ENCODE data around the gene P4HA2.

Gene P4HA2

DNA sequence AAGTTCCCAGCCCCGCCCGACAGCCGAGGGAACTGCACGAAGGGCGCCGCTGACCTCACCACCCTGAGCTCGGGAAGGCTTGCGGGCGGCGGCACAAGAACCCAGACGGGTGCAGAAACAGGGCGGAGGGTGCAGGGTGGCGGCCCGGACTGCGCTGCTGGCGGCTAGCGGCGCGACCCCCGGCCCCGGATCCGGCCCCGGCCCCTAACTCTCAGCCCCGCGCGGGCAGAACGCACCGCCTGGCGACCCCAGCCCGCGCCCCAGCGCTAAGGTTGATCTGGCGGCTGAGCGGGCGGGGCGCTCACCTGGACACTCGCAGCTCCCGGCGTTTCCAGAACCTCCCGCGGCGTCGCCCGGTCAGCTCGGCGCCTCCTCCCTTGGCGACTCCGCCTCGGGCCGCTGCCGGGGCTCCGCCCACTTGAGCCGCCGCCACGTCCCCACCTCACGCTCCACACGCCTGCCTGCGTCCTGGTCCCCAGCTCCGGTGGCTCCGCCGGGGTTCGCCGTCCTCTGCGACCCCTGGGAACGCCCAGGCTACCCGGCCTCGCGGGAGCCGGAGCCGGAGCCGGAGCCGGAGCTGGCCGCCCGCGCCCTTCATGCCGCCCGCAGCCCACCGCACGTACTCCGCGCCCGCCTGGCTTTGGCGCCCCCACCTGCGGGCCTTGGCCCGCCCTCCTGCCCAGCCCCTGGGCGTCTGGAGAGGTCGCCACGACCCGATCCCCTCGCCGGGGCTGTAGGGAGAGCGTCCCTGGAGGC is at the start of gene P4HA2:
Gene P4HA2 (minus strand): TSS at position 369 of the 756 bp plus-strand sequence. CDS start 9,227 bp downstream, outside the sequence.
- no peak for FAIRE-seq

DNA sequence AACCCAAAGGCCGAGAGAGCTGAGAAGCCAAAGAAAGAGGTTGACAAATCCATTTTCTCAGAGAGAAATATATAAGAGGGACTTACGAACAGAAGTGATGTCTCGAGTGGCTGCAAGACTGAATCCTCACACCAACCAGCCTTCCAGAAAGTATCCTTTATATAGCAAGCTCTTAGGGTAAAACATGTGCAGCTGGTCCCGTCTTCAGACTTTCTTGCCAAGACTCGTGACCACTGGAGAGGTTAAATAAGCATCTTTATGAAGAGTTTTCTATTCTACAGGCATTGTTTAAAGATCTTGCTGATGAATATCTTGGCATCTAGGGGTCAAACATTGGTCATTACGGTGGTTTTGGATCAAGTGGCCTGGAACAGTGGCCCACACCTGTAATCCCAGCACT is 49.6 kb upstream of the P4HA2 start:
- no peak for FAIRE-seq

DNA sequence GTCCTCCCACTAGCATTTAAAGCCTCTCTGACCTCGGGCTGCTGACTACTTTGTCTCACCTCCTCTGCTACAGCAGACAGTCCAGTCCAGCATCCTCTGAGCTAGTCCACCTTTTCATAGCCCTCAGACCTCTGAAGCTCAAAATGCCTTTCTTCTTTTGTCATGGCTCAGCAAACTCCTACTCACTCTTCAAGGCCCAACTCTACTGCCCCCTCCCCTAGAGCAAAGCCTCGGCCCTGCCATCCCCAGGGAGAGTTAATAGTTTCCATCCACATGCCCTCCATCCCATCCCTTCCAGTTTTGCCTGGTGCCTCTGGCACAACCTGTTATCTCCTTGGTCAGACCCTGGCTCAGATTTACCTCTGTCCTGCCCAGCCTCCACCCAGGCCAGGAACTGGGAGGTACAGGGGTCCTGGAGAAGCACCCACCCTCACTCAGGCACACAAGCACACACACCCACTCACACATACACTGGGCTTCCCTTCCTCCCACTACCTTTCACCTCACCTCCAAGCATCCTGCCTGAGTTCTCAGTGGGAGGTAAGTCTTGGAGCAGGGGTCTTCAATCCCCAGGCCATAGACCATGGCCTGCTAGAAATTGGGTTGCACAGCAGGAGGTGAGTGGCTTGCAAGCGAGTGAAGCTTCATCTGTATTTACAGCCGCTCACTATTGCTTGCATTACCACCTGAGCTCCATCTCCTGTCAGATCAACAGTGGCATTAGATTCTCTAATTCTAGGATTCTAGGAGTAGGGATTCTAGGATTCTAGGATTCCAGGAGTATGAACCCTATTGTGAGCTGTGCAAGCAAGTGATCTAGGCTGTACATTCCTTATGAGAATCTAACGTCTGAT is 47.9 kb upstream of the P4HA2 start:
- FAIRE-seq, result no peak

DNA sequence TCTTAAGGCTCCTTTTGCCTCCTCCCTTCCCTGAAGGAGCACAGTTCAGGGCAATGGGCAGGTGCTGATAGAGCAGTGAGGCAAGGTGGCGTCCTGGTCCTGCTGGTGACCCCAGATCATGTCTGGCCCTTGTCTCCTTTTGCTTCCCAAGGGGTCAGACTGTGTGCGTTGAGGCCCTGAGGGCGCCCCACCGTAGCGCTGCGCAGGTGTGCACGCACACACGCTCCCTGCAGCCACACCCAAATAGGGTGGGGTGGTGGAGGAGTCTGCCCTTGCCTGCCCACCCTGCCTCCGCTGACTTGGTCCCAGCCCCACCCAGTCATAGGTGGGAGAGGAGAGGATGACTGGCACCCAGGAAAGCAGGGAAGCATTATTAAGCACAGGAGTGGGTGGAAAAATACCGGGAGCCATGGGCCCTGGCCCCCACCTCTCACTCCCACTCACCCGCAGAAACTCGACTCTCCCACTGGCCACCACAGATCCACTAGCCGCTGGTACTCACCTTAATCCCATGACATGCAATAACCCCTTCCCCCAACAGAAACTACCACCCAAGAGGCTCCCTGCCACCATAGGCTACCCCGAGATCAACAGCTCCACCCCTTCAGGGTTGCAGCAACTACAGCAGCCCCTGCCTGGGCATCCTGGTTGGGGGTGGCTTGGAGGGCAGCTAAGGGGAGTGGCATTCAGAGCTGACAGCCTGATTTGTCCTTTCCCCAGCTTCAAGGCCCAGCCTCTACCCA is 46.6 kb upstream of the P4HA2 start:
- FAIRE-seq, result no peak

DNA sequence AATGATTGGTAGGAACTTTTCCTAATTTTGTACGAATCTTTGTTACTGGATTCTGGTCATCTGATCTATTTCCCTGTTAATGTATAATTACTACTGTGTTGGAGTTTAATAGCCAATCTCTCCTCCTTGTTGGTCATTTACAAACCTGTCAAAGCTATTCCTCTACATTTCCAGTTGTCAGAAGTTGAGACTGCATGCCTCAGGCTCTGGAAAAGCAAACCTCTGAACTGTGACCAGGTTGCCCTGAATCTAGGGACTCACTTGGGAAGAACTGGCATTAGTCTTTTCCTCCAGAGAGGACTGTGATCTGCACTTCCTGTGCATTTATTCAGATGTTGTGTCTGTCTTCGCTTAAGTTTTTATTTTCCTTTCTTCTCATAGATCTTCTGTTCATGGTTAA is 46.0 kb upstream of the P4HA2 start:
- no peak for FAIRE-seq

DNA sequence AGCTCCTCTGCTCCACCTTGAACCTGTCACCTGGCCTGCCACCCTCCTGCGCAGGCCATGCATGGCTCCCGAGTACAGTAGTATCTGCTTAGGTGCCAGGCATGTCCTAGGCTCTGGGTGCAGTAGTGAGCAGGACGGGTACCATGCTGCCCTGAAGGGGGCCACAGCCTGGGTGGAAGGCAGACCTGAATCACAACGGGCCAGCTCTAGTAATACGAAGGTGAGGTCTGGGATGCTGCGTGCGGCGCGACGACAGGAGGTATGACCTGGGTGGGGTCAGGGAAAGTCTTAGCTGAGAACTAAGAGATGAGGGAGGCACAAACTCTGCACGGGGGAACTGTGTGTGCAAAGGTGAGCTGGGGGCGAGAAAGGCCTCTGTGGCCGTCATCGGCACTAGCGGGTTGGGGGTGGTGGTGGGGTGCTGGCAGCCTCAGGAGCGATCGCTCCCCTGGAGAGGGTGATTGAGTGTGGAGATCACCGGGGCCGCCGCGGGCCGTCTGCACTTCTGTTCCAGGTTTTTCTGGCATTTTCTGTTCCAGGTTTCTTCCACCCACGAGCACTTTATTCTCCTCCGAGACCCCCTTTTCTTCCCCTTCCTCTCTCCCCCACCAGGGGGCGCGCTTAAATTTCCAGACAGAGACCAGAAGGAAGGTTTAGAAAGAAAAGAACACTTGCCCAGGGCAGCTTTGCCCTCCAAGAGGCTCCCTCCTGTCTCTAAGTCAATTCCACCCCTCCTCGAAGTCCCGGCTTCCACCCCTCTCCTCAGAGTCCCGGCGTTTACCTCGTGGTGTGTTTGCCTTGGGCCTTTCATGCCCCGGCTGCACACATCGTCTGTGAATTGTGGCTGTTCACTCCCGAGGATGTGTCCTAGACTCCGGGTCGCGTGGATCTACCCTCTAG is 44.9 kb upstream of the P4HA2 start:
- no peak for FAIRE-seq

DNA sequence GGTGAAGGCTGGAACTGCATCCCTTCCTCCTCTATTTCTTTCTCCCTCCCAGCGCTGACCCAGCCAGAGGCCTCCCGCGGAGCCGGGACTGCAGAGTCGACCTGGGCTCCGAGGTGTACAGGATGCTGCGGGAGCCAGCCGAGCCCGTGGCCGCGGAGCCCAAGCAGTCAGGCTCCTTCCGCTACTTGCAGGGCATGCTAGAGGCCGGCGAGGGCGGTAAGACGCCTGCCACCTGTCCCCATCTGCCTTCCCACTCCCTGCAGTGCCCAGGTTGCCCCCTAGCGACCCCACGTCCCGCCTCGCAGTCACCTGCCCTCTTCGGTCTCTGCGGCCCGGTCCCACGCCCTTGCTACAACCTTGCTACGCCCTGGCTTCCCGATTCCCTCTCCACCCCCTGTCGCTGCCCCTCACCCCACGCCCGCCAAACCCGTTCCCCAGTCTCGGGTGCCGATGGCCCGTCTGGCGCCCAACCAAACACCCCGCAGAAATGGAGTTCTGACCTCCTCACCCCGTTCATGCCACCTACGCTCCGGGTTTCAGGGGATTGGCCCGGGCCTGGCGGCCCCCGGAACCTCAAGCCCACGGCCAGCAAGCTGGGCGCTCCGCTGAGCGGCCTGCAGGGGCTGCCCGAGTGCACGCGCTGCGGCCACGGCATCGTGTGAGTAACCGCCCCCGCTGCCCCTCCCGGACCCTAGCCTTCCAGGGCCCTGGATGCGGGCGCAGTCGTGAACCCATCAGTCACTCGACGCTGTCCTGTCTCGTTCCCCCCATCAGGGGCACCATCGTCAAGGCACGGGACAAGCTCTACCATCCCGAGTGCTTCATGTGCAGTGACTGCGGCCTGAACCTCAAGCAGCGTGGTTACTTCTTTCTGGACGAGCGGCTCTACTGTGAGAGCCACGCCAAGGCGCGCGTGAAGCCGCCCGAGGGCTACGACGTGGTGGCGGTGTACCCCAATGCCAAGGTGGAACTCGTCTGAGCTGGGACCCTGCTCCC is 43.9 kb upstream of the P4HA2 start:
- no peak for FAIRE-seq

DNA sequence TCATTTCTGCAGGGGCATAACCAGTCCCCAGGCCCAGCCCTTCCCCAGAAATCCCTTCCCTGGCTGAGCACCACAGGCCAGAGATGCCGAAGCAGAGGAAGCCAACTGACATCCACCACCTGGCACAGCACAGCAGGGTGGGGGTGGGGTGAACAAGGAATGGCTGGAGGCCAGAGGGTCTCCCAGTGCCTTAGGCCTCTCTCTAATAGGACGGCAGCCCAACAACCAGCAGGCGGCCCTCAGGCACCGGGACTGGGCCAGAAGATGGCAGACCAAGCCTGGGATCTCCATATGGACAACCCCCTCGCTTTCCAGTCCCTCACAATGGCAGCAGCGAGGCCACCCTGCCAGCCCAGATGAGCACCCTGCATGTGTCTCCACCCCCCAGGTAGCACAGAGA is 43.1 kb upstream of the P4HA2 start:
- FAIRE-seq, result no peak

DNA sequence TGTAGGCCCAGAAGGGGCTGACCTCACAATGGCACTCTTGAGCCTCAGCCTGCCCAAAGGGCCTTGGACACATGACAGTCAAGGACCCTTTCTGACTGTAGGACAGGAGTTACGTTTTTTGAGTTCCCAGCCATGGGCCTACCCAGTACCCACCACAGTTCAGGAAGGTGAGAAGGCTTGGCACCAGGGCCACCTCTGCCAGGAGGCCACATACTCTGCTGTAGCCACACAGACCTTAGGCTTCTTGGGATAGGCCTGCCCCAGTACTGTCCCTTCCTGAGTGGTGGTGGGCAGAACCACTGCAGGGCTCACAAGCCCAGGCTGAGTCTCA is 42.6 kb upstream of the P4HA2 start:
- FAIRE-seq, result no peak

DNA sequence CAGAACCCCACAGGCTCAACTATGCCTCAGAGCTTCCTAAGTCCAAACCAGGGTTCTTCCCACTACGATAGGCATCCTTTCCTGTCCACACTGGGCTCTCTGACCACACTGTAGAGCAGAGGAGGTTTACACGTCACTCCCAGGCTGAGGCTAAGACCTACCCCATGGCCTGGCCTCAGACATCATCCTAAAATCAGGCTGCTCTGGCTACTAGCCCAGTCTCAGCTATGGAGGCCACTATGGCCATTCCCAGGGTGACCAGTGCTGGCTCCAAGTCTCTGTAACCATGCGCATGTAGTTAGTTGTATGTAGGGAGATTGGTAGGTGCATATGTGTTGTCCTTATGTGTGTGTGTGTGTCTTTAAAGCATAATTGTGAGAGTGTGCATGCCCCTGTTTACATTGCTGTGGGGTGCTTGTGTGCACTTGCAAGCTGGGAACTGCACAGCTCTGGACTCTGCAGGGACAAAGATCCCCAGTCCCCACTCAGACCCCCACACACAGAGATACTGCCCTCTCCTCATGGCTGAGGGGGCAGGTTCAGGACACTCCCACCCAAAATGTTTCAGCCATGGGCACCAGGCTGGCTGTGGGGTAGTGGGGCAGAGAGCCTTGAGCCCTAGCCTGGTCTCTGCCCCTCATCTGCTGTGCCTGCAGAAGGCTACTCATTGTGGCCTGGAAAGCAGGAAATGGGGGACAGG is 42.1 kb upstream of the P4HA2 start:
- no peak for FAIRE-seq

DNA sequence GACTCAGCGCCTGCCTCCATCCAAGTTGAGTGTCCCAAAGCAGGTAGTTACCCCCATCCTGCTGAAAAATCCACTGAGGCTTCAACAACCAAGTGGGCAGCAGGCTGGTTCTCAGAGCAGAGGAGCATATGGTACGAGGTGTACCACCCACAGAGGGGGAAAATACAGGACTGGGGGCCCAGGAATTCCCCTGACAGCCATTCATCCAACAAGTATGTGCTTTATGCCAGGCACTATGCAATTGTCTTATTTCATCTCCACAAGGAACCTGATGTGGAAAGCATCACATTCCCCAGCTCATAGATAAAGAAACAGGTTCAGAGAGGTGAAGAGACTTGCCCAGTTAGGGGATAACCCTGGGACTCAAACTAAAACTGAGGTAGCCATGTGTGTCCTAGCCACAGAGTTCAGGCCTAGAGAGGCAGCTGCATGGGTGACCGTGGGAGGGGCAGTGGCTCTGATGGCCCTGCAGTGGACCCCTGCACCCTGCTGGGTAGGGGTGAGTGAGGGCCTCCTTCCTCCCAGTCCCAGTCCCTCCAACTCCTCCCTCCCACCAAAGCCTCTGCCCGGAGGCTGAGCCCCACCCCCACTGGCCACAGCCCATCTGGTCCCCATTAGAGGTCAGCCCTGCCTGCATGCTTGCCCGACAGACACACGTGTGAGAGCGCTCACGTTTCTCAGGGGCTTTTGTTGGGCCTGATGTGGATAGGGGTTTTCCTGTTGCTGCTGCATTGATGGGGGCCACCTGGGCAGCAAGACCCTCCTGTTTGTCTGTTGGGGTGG is 41.3 kb upstream of the P4HA2 start:
- FAIRE-seq, result no peak

DNA sequence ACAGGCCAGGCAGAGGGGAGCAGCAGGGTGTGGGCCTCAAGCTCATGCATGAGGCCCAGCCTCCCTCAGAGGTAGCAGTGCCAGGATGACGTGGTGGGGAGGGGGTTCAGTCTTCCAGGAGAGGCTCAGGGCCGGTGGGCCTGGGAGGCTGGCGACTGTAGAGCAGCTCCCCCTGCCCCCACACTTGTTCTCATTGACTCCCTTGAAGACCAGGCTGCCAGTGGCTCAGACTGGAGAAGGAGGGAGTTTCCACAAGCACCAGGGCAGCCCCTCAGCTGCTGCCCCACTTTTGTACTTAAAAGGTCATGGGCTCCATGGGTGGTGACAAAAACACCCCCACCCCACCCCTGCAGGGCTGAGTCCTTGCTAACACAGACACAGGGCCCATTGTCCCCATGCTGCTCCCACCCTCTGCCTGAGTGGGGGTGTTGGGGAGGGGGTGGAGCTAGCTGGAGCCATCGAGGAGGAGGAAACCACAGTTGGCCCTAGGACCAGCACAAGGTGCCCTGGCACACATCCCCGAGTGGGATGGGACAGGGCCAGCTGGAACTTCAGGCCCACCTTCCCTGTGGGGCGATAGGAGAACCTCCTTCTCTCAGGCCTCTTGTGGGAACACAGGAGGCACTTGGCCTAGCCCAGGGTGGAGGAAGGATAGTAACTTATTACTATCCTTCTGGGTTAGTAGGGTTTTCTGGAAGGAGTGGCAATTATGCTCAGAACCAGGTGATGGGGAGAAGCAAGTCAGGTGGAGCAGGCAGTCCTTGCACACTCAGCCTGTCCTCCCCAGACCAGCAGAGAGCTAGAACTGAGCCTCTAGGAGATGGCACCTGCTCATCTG is 40.5 kb upstream of the P4HA2 start:
- no peak for FAIRE-seq

DNA sequence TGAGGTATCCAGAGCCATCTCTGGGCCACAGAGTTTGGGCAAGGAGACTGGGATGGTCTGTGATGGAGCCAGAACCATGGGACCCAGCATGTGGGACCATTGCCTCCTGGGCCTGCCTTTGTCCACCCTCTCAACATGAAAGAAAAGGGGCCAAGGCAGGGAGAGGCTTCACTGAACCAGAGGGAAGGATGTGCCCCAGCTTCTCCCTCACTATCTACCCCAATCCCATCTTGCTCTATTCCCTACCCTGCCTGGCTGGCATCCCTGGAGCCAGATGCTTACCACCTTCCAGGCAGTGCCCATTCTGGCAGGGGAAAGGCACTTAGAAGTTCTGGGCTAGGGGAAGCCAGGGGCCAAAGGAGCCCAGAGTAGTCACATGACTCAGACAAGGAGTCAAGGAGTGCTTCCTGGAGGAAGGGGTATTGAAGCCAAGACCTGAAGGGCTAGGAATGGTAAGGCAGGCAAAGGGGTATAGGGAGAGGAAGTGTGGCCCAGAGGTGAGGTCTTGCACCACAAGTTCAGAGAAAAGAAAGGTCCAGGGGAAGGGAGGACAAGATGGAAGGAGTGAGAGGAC is 39.6 kb upstream of the P4HA2 start:
- no peak for FAIRE-seq

DNA sequence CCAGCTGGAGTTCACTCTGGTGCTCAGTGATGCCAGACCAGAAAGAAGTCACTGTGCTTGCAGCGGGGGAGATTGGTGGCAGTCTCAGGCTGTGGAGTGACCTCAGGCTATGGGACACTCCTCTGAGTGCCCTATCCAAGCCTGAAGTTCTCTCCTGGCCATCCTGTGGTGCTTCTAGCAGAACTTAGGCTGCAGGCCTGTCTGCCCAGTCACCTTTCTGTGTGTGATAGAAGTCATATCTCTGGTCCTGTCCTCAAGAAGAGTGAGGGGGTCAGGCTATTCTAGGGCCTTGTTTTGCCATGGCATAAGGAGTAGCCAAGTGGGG is 39.1 kb upstream of the P4HA2 start:
- no peak for FAIRE-seq

DNA sequence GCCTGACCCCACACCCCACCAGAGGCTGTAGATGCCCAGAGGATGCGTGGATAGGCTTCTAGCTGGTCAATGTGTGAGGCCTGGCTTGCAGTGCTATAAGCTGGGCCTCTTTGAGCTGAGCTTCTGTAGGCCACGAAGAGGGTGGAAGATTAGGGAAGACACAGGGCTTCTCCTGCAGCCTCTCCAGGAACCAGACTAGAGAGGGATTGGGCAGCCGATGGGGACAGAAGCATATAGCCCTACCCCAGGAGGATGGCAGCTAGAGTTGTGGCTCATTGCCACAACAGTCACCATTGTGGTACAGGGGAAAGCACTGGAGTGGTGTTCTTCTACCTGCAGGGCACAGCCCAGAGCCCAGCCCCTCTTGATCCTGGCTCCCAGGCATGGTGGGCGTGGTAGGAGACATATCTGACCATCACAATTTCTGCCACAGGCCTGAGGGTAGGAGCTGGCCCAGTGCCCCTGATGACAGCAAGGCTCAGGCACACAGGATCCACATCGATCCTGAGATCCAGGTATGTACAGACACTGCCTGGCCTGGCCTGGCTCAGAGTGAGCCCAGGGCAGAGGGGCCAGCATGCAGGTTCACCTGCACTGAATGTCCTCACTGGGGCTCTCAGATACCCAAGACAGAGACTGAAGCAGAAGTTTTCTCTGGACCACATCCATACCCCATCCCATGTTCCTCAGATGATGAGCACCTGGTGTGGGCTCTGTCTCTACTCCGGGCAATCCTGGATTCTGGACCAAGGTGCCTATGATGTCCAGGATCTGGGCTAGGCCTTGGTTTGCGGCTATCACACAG is 38.6 kb upstream of the P4HA2 start:
- no peak for FAIRE-seq

DNA sequence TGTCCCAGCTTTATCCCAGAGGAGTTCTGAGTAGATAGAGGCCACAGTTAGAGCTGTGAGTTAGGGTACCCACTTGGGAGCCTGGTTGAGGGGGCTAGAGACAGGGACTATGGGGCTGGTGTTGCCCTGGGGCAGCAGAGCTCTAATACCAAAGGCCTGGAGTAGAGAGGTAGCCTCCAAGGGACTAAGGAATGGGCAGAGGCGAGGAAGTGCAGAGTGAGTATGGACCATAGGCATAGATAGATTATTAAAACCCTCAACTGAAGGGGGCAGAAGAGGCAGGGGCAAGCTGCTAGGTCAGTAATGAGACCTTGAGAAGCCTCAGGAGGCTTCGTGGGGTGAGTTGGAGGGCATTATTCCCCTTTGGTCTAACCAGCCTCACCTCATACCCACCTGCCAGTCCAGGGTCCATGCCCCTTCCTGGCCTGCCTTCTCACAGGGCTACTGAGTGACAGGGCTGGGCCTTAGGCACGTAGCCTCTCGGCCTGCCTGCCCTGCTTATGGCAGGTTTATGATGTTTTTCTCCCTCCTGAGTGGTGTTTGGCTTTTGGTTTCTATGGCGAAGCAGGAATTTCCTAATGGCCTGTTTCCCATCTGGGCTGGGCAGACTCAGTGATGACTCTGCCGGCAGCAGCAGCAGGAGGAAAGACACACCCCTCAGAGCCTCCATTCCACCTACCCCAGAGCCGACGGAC is 37.8 kb upstream of the P4HA2 start:
- FAIRE-seq, result no peak
